HG03378 (cell line): ENCODE results near the gene ADGRG3.
A peak's percentile ranks its signal among the peaks of the same experiment; 100 is the strongest.

Source experiments
- ATAC-seq: cut with Tn5 transposase; IDR thresholded peaks from one replicate; pipeline ENCODE4 v1.9.1; 2021; ENCODE audit warnings: mild to moderate bottlenecking, moderate library complexity; ENCODE audit not compliant: unreplicated experiment

The ADGRG3 gene

DNA sequence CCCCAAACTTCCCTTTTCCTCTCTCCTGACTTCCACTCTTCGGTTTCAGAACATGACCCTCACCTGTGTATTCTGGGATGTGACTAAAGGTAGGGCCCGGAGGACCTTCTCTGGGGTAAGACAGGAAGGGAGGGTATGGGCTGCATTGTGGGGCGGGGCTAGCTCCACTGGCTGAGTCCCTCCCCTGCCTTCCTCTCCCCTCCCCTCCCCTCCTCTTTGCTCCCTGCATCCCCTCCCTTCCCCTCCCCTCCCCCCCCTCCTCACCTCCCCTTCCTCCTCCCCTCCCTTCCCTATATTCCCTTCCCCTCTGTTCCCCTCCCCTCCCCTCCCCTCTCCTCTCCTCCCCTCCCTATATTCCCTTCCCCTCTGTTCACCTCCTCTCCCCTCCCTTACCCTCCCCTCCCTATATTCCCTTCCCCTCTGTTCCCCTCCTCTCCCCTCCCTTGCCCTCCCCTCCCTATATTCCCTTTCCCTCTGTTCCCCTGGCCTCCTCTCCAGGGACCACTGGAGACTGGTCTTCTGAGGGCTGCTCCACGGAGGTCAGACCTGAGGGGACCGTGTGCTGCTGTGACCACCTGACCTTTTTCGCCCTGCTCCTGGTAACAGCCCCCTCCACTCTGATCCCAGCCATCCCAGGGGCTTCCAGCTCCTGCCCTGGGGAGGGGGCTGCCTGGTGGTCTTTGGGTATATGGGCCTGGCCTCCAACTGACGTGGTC, 11.8 kb downstream of the ADGRG3 start:
- ATAC-seq = no peak

DNA sequence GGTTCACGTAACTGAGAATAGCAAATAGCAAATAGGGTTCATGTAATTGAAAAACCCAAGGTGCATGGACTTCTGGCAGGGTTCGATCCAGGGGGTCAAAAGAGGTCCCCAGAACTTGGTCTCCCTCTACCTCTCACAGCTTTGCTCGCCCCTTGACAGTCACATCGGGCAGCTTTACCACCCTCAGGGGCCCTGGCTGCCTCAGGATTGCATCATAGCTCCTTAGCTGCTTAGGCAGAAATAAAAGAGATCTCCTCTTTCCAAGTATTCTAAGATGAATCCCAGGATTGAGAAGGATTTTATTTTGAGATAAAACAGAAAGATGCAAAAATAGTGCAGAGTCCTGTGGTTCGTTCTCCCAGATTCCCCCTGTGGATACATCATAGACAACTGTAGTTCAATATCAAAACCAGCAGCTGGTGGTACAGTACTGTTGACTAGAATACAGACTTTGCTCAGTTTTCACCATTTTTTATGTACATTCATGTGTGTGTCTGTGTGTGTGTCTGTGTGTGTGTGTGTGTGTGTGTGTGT, 12.8 kb downstream of the ADGRG3 start:
- no peak for ATAC-seq

DNA sequence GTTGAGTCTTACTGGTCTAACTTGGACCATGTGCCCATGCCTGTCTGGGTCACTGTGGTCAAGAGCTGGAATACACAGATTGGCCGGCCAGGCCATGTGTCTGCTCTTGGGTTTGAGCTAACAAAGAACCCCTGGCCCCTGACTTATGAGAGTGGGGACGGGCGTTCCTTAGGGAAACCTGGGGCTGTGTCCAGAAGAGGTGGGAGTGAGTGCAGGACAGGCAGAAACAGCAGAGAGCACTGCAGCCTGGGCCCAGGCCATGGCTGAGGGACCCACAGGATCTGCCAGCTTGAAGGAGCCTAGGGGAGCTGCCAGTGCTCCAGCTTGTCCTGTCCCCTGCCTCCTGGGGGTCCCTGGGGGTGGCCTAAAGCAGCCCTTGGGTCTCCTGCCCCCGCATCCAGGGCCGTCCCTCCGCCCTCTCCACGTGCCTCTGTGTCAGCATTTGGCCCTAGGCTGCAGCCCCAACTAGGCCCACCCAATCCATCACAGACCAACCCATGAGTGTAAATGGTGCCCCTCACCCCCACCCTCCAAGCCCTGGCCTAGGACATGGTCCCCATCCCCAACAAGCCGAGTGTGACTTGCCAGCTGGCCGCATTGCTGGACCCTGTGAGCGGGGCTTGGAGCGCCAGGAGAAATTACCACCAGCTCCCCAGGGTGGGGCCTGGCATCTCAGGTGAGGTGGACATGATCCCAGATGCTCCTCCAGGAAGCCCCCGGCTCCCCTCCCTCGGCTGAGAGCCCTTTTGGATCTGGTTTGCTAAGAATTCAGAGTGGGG, 14.0 kb downstream of the ADGRG3 start:
- no peak for ATAC-seq

DNA sequence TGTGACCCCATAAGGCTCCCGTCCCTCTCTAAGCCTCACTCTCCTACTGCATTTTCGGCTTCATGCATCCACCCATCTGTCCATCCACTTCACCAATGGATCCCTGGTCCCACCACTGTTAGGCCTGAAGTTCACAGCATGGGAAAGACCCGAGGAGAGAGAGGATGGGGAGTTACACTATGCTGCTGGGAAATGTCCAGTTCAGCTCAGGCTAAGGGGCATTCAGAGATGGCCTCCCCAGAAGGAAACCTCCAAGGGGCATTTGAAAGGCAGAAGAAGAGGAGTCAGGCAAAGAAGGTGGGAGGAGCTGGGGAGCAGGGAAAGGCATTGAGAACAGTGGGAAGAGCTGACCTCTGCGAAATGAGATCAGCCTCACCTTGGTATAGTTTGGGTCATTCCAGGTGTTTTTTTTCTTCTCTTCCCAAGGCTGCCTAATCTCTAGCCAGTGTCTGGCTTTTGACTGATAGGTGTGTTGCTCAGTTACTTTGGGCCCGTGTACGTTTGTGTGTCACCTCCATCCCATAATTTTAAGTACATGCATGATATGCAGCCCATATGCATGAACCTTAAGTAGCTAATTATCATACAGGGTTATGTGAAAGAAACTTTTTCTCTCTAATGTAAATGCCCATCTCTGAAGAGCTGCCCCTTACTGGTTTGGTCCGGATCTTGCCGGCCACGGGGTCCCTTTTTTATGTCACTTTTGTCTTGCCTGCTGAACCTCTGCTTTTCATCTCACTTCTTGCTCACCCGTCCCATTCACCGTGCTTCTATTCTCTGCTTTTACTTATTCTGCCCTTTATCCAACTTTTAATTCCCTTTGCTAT, 14.9 kb downstream of the ADGRG3 start:
- ATAC-seq = no peak

DNA sequence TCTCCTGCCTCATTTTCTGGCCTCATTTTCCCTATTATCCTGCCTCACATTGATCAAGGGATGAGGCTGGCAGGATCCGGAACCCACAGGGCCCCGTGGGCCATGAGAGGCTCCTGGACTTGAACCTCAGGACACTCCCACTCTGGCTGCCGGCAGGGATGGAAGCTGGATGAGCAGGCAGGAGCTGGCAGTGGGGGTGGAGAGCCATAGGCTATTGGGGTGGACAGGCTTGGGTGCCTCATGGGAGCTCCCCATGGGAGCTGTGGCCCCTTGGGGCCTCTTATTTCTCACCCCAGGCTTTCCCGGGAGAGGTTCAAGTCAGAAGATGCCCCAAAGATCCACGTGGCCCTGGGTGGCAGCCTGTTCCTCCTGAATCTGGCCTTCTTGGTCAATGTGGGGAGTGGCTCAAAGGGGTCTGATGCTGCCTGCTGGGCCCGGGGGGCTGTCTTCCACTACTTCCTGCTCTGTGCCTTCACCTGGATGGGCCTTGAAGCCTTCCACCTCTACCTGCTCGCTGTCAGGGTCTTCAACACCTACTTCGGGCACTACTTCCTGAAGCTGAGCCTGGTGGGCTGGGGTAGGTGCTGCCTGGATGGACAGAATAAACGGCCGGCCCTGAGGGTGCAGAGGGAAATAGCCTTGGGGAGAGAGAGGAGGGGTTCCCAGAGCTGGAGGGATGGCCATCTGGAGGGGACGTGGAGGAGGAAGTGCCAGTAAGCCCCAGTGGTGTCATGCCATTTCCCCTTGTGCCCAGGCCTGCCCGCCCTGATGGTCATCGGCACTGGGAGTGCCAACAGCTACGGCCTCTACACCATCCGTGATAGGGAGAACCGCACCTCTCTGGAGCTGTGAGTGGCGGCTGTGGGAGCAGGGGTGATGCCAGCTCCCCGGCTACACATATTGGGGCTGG, 15.8 kb downstream of the ADGRG3 start:
- no peak for ATAC-seq

DNA sequence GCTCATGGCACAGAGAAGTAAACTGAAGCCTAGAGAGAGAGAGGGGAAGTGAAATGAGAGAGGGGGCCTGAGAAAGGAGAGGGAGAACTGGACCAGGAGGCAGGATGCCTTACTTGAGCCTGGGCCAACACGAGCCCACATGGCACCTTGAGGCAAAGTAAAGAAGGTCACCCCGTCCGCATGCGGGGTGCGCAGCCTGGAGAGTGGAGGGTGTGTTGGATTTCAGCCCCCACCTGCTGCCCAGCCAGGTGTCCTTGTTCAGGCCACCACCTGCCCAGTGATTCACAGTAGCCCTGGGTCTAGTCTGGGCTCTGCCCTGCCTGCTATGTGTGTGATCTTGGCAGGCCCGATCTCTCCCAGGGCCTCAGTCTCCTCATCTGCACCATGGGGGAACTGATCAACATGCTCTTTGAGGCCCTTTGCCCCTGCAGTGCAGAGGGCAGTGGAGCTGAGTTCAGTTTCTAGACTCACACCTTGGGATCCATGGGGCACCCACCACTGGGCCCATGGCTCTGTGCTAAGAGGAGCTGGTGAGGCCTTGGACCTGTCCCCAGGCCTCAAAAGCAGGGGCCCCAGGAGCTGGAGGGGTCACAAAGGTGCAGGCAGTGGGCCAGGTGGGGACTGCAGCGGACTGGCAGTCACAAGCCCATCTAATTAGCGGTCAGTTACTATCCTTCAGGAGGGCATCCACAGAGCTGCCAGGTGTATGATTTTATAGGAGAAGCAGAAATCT, 16.7 kb downstream of the ADGRG3 start:
- no peak for ATAC-seq

DNA sequence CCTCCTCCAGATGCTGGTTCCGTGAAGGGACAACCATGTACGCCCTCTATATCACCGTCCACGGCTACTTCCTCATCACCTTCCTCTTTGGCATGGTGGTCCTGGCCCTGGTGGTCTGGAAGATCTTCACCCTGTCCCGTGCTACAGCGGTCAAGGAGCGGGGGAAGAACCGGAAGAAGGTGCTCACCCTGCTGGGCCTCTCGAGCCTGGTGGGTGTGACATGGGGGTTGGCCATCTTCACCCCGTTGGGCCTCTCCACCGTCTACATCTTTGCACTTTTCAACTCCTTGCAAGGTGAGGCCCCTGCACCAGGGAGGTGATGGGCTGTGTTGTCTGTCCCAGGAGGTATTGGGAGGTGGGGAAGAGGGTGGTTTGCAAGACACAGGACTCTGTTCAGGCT, 17.5 kb downstream of the ADGRG3 start:
- ATAC-seq = no peak

DNA sequence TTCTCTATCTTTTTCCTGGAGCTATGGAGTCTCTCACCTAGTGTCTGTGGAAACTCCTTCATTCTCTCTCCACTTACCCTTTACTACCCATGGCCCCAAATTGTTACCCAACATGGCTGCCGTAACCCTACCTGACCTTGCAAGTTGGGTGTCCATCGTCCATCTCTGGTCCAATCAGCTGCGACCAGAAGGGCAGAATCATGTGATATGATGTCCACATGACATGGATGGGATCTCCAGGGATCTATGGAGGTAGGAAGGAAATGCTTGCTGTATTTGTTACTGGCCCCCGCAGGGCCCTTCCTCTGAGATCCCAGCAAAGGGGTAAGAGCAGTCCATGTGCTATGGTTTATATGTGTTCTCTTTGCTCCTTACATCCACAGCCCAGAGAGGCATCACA, 18.5 kb downstream of the ADGRG3 start:
- no peak for ATAC-seq

DNA sequence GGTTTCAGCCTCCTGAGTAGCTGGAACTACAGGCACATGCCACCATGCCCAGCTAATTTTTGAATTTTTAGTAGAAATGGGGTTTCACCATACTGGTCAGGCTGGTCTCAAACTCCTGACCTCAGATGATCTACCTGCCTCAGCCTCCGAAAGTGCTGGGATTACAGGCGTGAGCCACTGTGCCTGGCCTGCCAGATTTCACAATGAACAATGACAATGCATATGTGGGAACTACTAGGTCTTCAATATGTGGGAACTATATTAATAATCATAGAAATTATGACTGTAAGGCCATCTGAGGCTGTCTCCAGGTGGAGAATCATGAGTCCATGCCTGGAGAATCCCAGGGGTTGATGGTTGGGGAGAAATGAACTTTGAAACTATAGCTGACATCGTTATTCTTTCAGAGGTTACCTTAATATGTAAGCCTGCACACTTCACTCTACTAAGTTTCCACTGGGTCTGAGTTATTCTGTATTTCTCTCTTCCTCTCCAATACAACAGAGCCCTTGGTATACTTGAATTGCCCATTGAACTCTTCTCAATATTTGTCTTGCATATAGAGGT, 19.3 kb downstream of the ADGRG3 start:
- ATAC-seq = no peak

DNA sequence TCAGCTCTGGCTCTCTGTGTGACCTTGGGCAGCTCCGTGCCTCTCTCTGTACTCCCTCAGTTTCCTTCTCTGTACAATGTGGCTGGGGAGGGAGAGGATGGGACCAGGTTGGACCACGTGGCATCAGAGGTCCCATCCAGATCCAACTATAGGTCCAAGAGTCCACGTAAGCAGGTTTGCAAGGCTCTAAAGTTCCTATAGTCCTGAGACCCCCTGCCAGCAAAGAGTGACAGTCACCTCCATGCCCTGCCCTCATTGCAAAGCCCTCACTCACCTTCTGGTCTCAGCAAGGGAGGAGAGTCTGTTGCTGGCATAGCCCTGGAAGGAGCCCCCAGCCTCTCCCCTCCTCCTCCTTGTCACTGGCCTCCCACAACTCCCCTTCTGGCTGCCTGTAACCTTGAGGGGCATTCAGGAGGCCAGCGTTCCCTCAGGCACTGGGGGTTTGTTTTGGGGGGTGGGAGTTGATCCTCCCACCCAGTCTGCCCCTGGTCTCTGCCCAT, 20.4 kb downstream of the ADGRG3 start:
- no peak for ATAC-seq

DNA sequence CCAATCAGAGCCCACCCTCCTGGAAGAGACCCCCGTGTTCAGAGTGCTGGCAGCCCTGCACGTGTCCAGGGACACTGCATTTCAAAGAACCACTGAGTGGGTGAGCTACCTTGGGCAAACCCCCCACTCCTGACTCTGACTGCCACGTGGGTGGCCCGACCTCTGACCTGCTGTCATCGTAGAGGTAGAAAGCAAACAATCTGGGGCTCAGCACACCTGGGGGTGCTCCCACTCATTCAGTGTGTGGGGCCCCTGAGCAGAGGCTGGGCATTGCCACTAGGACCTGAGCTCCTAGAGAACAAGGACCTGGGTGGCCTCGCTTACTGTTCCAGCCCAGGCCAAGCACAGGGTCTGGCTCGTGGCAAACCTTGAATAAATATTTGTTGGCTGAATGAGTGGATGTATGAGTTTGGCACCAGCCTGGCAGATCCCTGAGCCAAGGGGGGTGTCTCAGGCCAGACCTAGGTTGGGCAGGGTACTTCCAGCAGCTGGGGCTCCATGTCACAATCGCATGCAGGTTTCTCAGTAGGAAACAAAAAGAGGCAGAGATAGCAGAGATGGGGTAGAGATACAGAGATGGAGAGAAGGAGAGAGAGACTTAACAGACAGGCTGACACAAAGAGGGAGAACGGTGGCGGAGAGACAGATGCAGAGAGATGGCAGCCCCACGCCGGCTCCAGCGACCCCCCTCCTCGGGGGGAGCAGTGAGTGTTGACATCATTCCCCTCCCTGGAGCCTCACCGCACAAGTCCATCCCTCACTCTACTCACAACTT, 21.1 kb downstream of the ADGRG3 start:
- no peak for ATAC-seq

DNA sequence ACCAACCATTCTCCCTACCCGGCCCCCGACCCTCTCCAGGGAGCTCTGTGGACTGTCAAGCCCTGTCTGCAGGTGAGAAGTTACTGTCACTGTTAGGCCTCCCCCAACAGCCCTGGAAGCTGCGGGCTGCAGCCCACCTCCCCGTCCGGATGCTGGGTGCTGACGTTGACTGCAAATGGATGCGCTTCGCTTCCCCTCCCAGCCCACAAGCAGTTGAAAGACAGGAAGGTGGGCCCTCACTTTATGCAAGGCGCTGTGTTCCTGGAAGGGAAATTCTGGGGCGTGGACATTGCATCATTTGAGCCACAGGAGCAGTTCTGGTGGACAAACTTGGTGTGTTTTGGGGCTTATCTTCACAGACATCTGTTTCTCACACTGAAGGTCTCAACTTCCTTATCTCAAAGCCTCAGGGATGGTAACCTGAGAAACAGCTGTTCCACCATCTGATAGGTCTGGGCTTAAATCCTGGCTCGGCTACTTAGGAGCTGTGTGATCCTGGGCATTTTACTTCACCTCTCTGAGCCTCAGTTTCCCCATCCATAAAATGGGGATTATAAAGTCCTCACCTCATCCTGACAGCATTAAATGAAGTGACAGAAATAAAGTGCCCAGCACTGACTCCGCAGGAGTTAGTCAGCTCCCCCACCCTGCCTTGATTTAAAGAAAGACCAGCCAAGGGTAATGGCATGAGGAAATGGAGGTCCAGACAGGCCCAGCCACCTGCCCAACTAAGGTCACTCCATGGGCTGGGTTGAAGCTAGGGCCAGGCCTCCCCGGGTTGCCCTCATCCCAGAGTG, 21.9 kb downstream of the ADGRG3 start:
- ATAC-seq = peak; percentile 61

DNA sequence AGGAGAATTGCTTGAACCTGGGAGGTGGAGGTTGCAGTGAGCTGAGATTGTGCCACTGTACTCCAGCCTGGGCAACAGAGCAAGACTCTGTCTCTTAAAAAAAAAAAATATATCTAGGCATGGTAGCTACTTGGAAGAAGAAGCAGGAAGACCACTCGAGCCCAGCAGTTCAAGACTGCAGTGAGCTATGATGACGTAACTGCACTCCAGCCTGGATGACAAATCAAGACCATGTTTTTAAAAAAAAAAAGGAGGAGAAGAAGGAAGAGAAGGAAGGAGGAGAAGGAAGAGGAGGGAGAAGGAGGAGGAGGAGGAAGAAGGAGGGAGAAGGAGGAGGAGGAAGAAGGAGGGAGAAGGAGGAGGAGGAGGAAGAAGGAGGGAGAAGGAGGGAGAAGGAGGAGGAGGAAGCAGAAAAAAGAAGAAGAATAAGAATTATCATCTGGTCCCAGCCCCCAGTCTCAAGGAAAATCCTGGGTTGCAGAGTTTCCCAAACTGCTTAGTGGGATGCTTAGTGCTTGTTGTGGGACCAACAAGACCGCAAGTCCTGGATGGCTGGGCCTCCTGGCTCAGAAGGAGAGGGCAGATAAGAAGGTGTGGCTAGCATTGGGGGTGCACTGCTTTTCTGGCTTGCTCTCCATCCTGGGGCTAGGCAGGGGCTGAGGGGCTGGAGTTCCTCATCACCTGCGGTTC, 22.8 kb downstream of the ADGRG3 start:
- ATAC-seq = no peak

DNA sequence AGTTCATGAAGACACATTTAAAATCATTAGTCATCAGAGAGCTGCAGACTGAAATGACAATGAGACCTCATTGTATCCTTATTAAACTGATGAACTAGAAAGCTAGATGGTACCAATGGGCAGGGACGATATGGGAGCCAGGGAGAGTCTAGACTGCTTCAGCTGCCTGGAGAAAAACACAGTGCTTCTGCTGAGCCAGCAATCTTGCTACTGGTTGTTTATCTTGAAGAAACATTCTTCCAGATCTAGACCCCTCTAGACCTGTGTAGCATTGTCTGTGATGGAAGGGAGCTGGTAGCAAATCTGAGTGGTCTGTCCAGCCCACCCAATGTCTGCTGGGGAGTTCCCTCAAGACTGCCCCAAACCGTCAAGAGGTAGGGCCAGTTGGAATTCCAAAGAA, 24.5 kb downstream of the ADGRG3 start:
- ATAC-seq = no peak

DNA sequence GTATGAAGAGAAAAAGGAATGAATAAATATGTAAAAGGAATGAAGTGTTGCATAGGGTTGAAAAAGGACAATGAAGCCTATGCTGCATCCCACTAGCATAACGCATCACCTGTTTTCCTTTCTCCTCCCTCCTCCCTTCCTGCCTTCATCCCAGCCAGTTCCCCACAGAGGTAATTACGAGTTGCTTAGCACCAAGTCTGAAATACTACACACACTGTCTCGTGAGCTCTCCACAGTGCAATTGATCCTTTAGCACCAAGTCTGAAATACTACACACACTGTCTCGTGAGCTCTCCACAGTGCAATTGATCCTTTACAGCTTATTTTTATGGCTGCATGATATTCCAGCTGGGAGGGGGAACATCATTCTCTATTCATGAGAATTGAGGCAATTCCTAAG, 25.4 kb downstream of the ADGRG3 start:
- ATAC-seq = no peak

DNA sequence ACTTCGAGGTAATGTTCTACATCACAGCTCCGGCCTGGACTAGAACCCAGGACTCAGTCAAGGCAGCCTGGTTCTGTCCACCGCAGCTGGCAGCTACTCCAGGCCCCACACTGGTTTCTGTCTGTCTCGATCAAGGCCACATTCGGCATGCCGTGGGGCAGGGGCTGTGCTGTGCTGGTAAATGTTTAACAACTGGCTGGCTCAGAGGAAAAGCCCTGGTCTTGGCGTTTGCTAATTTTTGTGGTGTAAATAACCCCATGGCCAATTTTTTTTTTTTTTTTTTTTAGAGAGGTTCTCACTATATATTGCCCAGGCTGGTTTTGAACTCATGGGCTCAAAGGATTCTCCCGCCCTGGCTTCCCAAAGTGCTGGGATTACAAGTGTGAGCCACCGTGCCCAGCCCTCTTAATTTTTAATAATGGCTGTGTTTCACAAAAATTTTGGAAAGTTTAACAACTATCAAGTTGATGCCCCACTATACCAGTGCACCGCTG, 26.2 kb downstream of the ADGRG3 start:
- no peak for ATAC-seq
